ENCODE data around the gene INTS7.
"Not testable (repeated sequence)": the region's sequence is repeated elsewhere in the genome, so short reads cannot be mapped to it uniquely, and the experiment has no call there.

Gene INTS7

GRCh38 chr1:211920141-211920572 is 115.2 kb downstream of the INTS7 start:
- Histone ChIP-seq H3K27ac (ENCODE audit: low read length) (no peak overlapping the region), H3K4me1 (ENCODE audit: low read length) (peaks cover 34% of the 10 kb centered on the region), H2AFZ (ENCODE audit: low read depth, low read length) (no peak overlapping the region), H3K27me3 (ENCODE audit: low read depth, low read length) (peaks cover 6% of the 10 kb centered on the region; the same call in 1 of the 2 replicates), H4K20me1 (ENCODE audit: insufficient read depth, low read length) (no peaks in the 10 kb centered on the region), H3K9me3 (ENCODE audit: insufficient read depth, low read length) (no peaks in the 10 kb centered on the region), H3K4me3 (ENCODE audit: low read length) (no peak overlapping the region), H3K4me2 (ENCODE audit: low read length) (no peak overlapping the region), H3K79me2 (ENCODE audit: low read length) (no peaks in the 10 kb centered on the region), H3K36me3 (replicated peaks; ENCODE audit: low read depth, low read length) (no peaks in the 10 kb centered on the region), H3K9ac (ENCODE audit: low read length) (no peak overlapping the region)
- no peak for TF ChIP-seq EZH2phosphoT487 (IDR thresholded peaks at IDR 0.05; ENCODE audit: low read depth)
- TF ChIP-seq, protein P1, sequence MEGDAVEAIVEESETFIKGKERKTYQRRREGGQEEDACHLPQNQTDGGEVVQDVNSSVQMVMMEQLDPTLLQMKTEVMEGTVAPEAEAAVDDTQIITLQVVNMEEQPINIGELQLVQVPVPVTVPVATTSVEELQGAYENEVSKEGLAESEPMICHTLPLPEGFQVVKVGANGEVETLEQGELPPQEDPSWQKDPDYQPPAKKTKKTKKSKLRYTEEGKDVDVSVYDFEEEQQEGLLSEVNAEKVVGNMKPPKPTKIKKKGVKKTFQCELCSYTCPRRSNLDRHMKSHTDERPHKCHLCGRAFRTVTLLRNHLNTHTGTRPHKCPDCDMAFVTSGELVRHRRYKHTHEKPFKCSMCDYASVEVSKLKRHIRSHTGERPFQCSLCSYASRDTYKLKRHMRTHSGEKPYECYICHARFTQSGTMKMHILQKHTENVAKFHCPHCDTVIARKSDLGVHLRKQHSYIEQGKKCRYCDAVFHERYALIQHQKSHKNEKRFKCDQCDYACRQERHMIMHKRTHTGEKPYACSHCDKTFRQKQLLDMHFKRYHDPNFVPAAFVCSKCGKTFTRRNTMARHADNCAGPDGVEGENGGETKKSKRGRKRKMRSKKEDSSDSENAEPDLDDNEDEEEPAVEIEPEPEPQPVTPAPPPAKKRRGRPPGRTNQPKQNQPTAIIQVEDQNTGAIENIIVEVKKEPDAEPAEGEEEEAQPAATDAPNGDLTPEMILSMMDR (IDR thresholded peaks at IDR 0.05; ENCODE audit: low read depth, low read length), result no peak

- Histone ChIP-seq H3K36me3 (replicated peaks; ENCODE audit: low read depth, low read length) (no peaks in the 10 kb centered on the region), H3K9ac (ENCODE audit: low read length) (no peak overlapping the region), H3K27ac (ENCODE audit: low read length) (no peak overlapping the region), H3K79me2 (ENCODE audit: low read length) (no peaks in the 10 kb centered on the region), H3K9me3 (ENCODE audit: insufficient read depth, low read length) (no peaks in the 10 kb centered on the region), H4K20me1 (ENCODE audit: insufficient read depth, low read length) (no peaks in the 10 kb centered on the region), H3K27me3 (ENCODE audit: low read depth, low read length) (peaks cover 6% of the 10 kb centered on the region; the same call in 1 of the 2 replicates), H3K4me2 (ENCODE audit: low read length) (no peak overlapping the region), H3K4me1 (ENCODE audit: low read length) (peaks cover 30% of the 10 kb centered on the region), H3K4me3 (ENCODE audit: low read length) (no peak overlapping the region), H2AFZ (ENCODE audit: low read depth, low read length) (no peak overlapping the region)
- no peak for TF ChIP-seq EZH2phosphoT487 (IDR thresholded peaks at IDR 0.05; ENCODE audit: low read depth)
Measured at GRCh38 chr1:211918843-211919414, 116.4 kb downstream of the INTS7 start.

DNA sequence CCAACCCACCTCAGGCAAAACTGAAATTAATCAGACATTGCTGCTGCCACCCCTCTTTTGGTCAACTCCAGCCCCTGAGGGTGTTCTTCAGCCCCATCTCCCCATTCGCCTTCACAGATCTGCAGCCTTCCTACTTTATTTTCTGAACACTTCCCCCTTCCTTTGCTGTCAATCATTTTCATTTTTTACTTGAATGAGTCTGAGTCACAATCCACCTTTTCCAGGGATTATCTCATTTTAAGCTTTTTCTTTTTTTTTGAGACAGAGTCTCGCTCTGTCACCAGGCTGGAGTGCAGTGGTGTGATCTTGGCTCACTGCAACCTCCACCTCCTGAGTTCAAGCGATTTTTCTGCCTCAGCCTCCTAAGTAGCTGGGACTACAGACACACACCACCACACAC is 118.9 kb downstream of the INTS7 start:
- not testable (repeated sequence) for H3K9ac ChIP-seq (ENCODE audit: low read length); H4K20me1 ChIP-seq (ENCODE audit: insufficient read depth, low read length); H3K36me3 ChIP-seq (replicated peaks; ENCODE audit: low read depth, low read length); H3K27ac ChIP-seq (ENCODE audit: low read length); H3K79me2 ChIP-seq (ENCODE audit: low read length); H3K4me2 ChIP-seq (ENCODE audit: low read length); H3K4me3 ChIP-seq (ENCODE audit: low read length); H2AFZ ChIP-seq (ENCODE audit: low read depth, low read length); H3K9me3 ChIP-seq (ENCODE audit: insufficient read depth, low read length); H3K27me3 ChIP-seq (ENCODE audit: low read depth, low read length)
- peaks cover 21% of the 10 kb centered on the region for H3K4me1 ChIP-seq (ENCODE audit: low read length)

DNA sequence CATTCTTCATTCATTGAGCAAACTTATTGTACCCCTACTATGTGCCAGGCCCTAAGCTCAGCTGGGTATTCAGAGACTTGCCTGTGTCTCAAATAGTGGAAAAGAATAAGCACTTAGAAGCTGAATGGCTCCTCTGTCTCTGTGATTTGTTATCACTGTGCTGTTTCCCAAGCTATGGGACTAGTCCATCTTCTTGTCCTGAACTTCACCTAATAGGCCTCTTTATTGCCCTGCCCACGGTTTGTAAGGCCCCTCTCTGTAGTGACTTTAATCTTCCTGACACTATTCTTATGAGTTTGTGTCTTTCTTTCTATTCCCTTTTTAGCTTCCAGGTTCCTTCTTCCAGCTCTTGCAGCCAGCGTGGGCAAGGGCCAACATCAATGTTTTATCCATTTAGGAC is 119.4 kb downstream of the INTS7 start:
- Histone ChIP-seq H3K36me3 (replicated peaks; ENCODE audit: low read depth, low read length) (no peaks in the 10 kb centered on the region), H3K9ac (ENCODE audit: low read length) (no peak overlapping the region), H4K20me1 (ENCODE audit: insufficient read depth, low read length) (no peaks in the 10 kb centered on the region), H3K4me1 (ENCODE audit: low read length) (peaks cover 24% of the 10 kb centered on the region), H2AFZ (ENCODE audit: low read depth, low read length) (no peak overlapping the region), H3K27me3 (ENCODE audit: low read depth, low read length) (peaks cover 6% of the 10 kb centered on the region; the same call in 1 of the 2 replicates), H3K79me2 (ENCODE audit: low read length) (no peaks in the 10 kb centered on the region), H3K27ac (ENCODE audit: low read length) (no peak overlapping the region), H3K4me2 (ENCODE audit: low read length) (no peak overlapping the region), H3K4me3 (ENCODE audit: low read length) (no peak overlapping the region), H3K9me3 (ENCODE audit: insufficient read depth, low read length) (no peaks in the 10 kb centered on the region)
- TF ChIP-seq, protein P1 (IDR thresholded peaks at IDR 0.05; ENCODE audit: low read depth, low read length), result no peak

- Histone ChIP-seq H3K4me3 (ENCODE audit: low read length) (no peak overlapping the region), H3K9me3 (ENCODE audit: insufficient read depth, low read length) (peaks cover 15% of the 10 kb centered on the region), H3K27ac (ENCODE audit: low read length) (no peak overlapping the region), H3K9ac (ENCODE audit: low read length) (no peak overlapping the region), H4K20me1 (ENCODE audit: insufficient read depth, low read length) (no peaks in the 10 kb centered on the region), H3K36me3 (replicated peaks; ENCODE audit: low read depth, low read length) (peaks cover 13% of the 10 kb centered on the region), H3K27me3 (ENCODE audit: low read depth, low read length) (peaks cover 6% of the 10 kb centered on the region; the same call in 1 of the 2 replicates), H3K4me1 (ENCODE audit: low read length) (peaks cover 35% of the 10 kb centered on the region), H2AFZ (ENCODE audit: low read depth, low read length) (no peak overlapping the region), H3K79me2 (ENCODE audit: low read length) (no peaks in the 10 kb centered on the region), H3K4me2 (ENCODE audit: low read length) (no peak overlapping the region)
- TF ChIP-seq EZH2phosphoT487 (IDR thresholded peaks at IDR 0.05; ENCODE audit: low read depth), result no peak
- TF ChIP-seq, protein P1 (IDR thresholded peaks at IDR 0.05; ENCODE audit: low read depth, low read length), result no peak
Measured at GRCh38 chr1:211912844-211913432, 122.4 kb downstream of the INTS7 start.

Measured in OCI-LY3 (cell line).